Vagina (tissue), 2 donors: ENCODE results near the gene TMPRSS5.

Experiments used
- CTCF ChIP-seq, 3 experiments: fragments of 450-650 bp in 2 of 3; fragments of 200-600 bp in 1 of 3; sonication (generic) in 1 of 3; IDR thresholded peaks; one replicate each; pipeline ENCODE4 v1.5.1; 2017 to 2019; ENCODE audit warnings: antibody characterized with exemption in 3 of 3, mild to moderate bottlenecking in 2 of 3, moderate library complexity in 2 of 3
- POLR2AphosphoS5 ChIP-seq, 2 donors: sonication (generic); formaldehyde crosslinking; IDR thresholded peaks; one replicate each; pipeline ENCODE4 v1.9.0; 2017; ENCODE audit warnings: antibody characterized with exemption in 2 of 2, mild to moderate bottlenecking in 2 of 2, low read depth in 1 of 2; ENCODE audit not compliant: insufficient read depth in 1 of 2

GRCh38 chr11:113710989-113711388 is 4.9 kb upstream of the TMPRSS5 start:
- no peak for TF ChIP-seq CTCF (IDR thresholded peaks at IDR 0.05)
- TF ChIP-seq POLR2AphosphoS5 (IDR thresholded peaks at IDR 0.05; ENCODE audit: insufficient read depth in 1 of 2, low read depth in 1 of 2) = no peak
